ENCODE data around the gene GNA15.
"Not testable (repeated sequence)": the region's sequence is repeated elsewhere in the genome, so short reads cannot be mapped to it uniquely, and the experiment has no call there.

The GNA15 gene, protein sequence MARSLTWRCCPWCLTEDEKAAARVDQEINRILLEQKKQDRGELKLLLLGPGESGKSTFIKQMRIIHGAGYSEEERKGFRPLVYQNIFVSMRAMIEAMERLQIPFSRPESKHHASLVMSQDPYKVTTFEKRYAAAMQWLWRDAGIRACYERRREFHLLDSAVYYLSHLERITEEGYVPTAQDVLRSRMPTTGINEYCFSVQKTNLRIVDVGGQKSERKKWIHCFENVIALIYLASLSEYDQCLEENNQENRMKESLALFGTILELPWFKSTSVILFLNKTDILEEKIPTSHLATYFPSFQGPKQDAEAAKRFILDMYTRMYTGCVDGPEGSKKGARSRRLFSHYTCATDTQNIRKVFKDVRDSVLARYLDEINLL

DNA sequence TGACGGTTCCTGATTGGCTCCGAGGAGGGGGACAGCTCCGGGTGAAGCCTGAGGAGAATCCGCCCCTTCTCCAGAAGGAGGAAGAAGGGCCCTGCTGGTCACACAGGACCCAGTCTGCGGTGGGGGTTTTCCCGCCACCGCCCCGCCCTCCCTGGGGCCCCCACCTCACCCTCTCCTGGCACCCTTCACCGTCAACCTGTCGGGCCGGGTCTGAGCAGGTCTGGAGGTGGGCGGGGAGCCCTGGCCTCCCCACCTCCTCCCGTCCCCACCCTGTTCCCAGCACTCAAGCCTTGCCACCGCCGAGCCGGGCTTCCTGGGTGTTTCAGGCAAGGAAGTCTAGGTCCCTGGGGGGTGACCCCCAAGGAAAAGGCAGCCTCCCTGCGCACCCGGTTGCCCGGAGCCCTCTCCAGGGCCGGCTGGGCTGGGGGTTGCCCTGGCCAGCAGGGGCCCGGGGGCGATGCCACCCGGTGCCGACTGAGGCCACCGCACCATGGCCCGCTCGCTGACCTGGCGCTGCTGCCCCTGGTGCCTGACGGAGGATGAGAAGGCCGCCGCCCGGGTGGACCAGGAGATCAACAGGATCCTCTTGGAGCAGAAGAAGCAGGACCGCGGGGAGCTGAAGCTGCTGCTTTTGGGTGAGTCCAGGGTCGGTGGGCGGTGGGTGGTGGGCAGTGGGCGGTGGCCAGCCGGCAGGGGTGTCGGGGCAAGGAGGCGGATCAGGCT lies at the start of gene GNA15:
GNA15 (plus strand) TSS at position 73 of the 723 bp plus-strand sequence; CDS start at position 491, 418 bp downstream.
- H3K4me3 ChIP-seq (ENCODE audit: low read depth, low read length) = no peak within 1 kb of the TSS
- TF ChIP-seq, protein P1, sequence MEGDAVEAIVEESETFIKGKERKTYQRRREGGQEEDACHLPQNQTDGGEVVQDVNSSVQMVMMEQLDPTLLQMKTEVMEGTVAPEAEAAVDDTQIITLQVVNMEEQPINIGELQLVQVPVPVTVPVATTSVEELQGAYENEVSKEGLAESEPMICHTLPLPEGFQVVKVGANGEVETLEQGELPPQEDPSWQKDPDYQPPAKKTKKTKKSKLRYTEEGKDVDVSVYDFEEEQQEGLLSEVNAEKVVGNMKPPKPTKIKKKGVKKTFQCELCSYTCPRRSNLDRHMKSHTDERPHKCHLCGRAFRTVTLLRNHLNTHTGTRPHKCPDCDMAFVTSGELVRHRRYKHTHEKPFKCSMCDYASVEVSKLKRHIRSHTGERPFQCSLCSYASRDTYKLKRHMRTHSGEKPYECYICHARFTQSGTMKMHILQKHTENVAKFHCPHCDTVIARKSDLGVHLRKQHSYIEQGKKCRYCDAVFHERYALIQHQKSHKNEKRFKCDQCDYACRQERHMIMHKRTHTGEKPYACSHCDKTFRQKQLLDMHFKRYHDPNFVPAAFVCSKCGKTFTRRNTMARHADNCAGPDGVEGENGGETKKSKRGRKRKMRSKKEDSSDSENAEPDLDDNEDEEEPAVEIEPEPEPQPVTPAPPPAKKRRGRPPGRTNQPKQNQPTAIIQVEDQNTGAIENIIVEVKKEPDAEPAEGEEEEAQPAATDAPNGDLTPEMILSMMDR (IDR thresholded peaks at IDR 0.05; ENCODE audit: low read depth, low read length) = no peak
- in situ Hi-C loops (cut with HindIII; ENCODE audit: low sequenced_read_pairs) = no loop called here
- no peak for DNase-seq (ENCODE audit: low read depth, low spot score)

DNA sequence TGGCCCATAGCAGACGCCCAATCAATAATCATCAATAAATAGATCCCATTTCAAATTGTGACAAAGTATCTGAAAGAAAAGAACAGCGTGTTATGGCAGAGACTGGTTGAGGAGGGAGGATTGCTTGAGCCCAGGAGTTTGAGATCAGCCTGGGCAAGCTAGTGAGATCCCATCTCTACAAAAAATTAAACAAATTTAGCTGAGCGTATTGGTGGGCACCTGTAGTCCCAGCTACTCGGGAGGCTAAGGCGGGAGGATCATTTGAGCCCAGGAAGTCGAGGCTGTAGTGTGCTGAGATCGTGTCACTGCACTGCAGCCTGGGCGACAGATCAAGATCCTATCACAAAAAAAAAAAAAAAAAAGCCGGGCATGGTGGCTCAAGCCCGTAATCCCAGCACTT lies 48.1 kb upstream of the GNA15 start:
- in situ Hi-C loops (cut with HindIII; ENCODE audit: low sequenced_read_pairs) = no loop called here
- no peak for DNase-seq (ENCODE audit: low read depth, low spot score)
- H3K4me3 ChIP-seq (ENCODE audit: low read depth, low read length) = no peak overlapping the region
- TF ChIP-seq, protein P1 (IDR thresholded peaks at IDR 0.05; ENCODE audit: low read depth, low read length) = no peak

DNA sequence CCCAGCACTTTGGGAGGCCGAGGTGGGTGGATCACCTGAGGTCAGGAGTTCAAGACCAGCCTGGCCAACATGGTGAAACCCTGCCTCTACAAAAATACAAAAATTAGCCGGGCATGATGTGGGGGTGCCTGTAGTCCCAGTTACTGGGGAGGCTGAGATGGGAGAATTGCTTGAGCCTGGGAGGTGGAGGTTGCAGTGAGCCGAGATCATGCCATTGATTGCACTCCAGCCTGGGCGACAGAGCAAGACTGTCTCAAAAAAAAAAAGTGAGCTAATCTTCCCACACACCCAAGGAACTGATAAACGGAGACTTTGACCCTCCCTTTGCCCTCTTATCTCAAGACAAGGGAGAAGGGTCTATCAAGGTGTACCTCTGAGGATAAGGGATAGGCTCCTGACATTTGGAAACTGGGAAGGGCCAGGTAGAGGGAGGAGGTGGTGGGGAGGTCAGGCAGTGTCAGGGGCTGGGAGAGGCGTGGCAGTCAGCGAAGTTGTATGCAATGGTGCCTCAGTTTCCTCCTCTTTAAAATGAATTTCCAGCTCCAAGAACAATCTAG lies 46.5 kb upstream of the GNA15 start:
- DNase-seq (ENCODE audit: low read depth, low spot score); H3K4me3 ChIP-seq (ENCODE audit: low read depth, low read length); in situ Hi-C loops (cut with HindIII; ENCODE audit: low sequenced_read_pairs): not testable (repeated sequence)

DNA sequence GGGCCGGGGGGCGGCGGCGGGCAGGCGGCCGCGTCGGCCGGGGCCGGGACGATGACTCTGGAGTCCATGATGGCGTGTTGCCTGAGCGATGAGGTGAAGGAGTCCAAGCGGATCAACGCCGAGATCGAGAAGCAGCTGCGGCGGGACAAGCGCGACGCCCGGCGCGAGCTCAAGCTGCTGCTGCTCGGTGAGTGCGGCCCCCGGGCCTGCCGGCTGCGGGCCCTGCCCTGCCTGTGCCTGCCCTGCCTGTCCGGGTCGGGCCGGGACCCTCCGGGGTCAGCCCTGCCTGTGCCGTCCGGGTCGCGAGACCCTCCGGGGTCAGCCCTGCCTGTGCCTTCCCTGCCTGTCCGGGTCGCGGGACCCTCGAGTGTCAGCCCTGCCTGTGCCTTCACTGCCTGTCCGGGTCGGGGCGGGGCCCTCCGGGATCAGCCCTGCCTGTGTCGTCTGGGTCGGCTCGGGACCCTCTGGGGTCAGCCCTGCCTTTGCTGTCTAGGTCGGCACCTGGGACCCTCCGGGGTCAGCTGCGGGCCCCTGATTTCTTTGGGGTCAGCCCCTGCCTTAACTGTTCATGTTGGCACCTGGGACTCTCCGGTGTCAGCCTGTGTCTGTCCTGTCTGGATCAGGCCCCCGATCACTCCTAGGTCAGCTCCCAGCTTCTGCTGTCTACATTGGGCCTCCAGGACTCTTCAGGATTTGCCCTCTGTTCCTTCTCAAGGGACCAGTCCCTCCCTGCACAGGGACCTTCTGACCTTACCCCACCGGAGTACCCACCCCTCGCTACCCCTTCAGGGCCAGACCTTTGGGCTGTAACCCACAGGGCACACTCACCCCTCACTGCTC lies 41.0 kb upstream of the GNA15 start:
- H3K4me3 ChIP-seq (ENCODE audit: low read depth, low read length) = peak overlapping the region; percentile 77
- DNase-seq (ENCODE audit: low read depth, low spot score) = peak; percentile 9
- TF ChIP-seq, protein P1 (IDR thresholded peaks at IDR 0.05; ENCODE audit: low read depth, low read length) = no peak
- in situ Hi-C loops (cut with HindIII; ENCODE audit: low sequenced_read_pairs) = no loop called here

DNA sequence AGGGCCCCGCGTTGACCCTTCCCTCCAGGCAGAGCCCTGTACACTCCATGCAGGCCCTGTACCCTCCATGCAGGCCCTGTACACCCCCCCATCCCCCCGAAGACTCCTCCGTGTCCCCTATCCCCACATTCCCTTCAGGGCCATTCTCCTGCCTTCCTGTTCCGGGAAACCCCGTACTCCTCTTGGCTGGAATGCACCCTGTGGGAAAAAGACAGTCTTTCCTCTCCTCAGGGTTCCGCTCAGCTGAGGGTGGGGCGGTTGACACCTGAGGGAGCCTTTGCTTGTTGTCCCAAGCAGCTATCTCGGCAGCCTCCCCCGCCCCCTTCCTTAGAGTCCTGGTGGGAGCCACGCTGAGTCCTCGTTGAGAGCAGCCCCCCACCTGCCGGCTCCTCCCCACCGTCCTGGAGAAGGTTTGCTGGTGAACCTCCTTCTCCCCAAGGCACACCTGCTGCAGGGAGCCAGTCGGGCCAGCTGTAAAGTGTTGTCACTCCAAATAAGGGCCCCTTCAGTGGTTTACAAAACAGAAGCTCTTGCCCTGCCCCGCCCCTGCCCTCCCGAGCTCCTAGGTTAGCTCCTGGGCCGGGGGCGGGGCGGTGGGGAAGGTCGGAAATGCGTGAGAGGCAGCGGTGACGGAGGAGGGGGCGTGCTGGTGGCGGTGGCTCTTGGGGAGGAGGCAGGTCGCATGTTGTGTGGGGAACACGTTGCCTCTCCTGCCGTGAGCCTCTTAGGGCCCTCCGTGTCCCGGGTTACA lies 40.2 kb upstream of the GNA15 start:
- no peak for DNase-seq (ENCODE audit: low read depth, low spot score)
- TF ChIP-seq, protein P1 (IDR thresholded peaks at IDR 0.05; ENCODE audit: low read depth, low read length) = no peak
- in situ Hi-C loops (cut with HindIII; ENCODE audit: low sequenced_read_pairs) = no loop called here
- H3K4me3 ChIP-seq (ENCODE audit: low read depth, low read length) = peak overlapping the region; percentile 77

DNA sequence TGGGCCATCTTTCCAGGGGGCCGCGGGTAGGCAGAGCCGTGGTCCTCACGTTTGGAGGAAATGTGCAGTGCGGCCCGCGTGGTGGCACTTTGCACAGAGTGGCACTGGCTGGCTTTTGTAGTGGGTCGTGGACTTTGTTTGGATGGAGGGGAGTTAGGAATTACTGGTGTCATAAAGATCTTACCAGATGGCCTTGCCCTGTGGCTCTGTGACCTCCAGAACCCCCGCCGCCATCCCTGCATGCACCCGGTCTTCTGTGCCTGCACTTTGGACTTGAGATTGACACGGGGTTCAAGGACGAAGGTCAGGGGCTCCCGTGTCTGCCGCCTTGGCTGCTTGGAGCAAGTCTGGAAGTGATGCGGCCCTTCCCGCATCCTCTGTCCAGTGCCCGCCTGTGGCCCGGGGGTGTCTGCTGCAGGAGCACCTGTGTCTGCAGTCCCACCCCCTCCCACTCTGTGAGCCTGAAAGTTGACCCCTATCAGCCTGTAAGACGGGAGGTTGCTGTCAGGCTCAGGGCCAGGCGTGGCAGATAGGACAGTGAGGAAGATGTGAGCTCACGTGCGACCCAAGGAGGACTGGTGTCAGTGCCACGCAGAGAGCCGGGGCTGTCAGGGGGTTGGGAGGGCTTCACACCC lies 39.4 kb upstream of the GNA15 start:
- in situ Hi-C loops (cut with HindIII; ENCODE audit: low sequenced_read_pairs) = no loop called here
- peak overlapping the region; percentile 77 for H3K4me3 ChIP-seq (ENCODE audit: low read depth, low read length)
- TF ChIP-seq, protein P1 (IDR thresholded peaks at IDR 0.05; ENCODE audit: low read depth, low read length) = no peak
- no peak for DNase-seq (ENCODE audit: low read depth, low spot score)
